ENCODE measurements around the gene WDR47. TPM values are rescaled to one million over a fixed set of nuclear protein-coding genes. Genes with fewer than 3 reads are reported as not detected.
"Not testable (repeated sequence)": the region's sequence is repeated elsewhere in the genome, so short reads cannot be mapped to it uniquely, and the experiment has no call there.

WDR47 gene
- total RNA-seq, 1 donor from 2014 or later, result 20.0 TPM

DNA sequence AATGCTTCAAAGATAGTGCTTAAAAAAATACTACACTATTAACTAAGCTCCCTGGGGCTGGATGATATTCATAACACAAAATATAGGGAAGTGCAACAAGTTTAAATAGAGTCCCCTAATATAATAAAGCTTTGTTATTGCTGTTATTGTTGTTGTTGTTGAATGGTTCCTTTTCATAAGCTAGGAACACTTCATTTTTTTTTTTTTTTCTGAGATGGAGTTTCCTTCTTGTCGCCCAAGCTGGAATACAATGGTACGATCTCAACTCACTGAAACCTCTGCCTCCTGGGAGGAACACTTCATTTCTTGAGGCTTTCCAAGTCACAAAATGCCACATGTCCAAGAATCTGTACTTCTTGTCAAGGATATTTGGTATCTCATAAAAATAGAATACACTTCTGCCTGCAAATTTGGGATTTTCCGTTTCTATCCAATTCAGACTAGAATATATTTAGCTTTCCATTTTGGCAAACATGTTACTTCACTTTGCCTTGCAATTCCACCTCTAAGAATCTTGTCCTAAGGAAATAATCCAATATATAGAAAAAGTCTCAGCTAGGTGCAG, 21.1 kb downstream of the WDR47 start:
- Histone ChIP-seq H3K27ac (replicated peaks) (no peak overlapping the region), H3K4me3 (no peak overlapping the region), H3K9me3 (replicated peaks) (peaks cover 14% of the 10 kb centered on the region), H3K27me3 (ENCODE audit: low read depth) (no peaks in the 10 kb centered on the region), H3K36me3 (peaks cover 36% of the 10 kb centered on the region), H3K4me1 (no peaks in the 10 kb centered on the region)
- intact Hi-C loops (cut with micrococcal nuclease), result no loop called here
- TF ChIP-seq, protein P1, sequence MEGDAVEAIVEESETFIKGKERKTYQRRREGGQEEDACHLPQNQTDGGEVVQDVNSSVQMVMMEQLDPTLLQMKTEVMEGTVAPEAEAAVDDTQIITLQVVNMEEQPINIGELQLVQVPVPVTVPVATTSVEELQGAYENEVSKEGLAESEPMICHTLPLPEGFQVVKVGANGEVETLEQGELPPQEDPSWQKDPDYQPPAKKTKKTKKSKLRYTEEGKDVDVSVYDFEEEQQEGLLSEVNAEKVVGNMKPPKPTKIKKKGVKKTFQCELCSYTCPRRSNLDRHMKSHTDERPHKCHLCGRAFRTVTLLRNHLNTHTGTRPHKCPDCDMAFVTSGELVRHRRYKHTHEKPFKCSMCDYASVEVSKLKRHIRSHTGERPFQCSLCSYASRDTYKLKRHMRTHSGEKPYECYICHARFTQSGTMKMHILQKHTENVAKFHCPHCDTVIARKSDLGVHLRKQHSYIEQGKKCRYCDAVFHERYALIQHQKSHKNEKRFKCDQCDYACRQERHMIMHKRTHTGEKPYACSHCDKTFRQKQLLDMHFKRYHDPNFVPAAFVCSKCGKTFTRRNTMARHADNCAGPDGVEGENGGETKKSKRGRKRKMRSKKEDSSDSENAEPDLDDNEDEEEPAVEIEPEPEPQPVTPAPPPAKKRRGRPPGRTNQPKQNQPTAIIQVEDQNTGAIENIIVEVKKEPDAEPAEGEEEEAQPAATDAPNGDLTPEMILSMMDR (IDR thresholded peaks at IDR 0.05; ENCODE audit: borderline replicate concordance), result no peak
- DNase-seq, result no peak

DNA sequence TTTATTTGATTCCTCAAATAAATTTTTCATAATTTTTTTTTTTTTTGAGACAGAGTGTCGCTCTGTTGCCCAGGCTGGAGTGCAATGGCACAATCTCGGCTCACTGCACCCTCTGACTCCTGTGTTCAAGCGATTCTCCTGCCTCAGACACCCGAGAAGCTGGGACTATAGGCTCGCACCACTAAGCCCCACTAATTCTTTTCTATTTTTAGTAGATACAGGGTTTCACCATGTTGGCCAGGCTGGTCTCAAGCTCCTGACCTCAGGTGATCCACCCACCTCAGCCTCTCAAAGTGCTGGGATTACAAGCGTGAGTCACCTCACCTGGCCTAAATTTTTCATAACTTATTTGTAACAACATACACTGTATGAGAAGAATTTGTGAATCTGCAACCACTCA, 24.2 kb downstream of the WDR47 start:
- peaks cover 56% of the 10 kb centered on the region for H3K36me3 ChIP-seq

DNA sequence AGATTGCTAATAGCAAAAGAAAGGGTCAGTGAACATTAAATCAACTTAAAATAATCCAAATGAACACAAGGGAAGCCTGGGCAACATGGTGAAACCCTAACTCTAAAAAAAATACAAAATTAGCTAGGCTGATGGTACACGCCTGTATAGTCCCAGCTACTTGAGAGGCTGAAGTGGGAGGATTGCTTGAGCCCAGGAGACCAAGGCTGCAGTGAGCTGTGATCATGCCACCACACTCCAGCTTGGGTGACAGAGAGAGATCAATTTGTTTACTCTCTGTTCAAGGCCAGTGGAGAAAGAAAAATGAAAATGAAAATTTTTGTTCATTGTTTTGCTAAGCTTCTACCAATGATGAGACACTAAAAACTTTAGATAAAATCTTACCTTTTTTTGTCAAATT, 24.8 kb downstream of the WDR47 start:
- Histone ChIP-seq H3K27ac (replicated peaks) (no peak overlapping the region), H3K36me3 (peaks cover 60% of the 10 kb centered on the region), H3K4me1 (no peaks in the 10 kb centered on the region), H3K9me3 (replicated peaks) (peaks cover 14% of the 10 kb centered on the region), H3K27me3 (ENCODE audit: low read depth) (no peaks in the 10 kb centered on the region), H3K4me3 (no peak overlapping the region)
- TF ChIP-seq, protein P1 (IDR thresholded peaks at IDR 0.05; ENCODE audit: borderline replicate concordance), result no peak
- DNase-seq, result no peak
- intact Hi-C loops (cut with micrococcal nuclease), result no loop called here

More for the DNA sequence above, 24.2 kb downstream of the WDR47 start:
- H3K4me3 ChIP-seq; DNase-seq; H3K4me1 ChIP-seq; intact Hi-C loops (cut with micrococcal nuclease); H3K27ac ChIP-seq (replicated peaks); H3K27me3 ChIP-seq (ENCODE audit: low read depth): not testable (repeated sequence)
- H3K9me3 ChIP-seq (replicated peaks), result peaks cover 14% of the 10 kb centered on the region

DNA sequence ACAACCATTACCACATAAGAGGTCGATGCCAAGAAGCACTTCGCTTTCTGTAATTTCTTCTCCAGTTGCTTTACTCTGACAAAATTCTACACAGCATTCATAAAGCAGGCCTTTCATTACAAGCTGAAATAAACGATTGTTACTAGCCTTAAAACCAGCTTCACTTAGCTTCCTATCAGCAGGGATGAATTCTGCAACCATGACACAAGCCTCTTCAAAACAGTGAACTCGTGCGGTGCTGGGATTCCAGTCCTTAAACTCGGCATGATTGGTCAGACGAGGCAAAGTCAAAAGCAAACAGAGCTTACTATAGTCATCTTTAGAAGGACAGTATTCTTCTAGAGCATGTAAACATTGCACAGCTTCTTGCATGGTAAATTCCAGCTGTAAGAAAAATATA, 30.6 kb downstream of the WDR47 start:
- Histone ChIP-seq H3K27me3 (ENCODE audit: low read depth) (no peaks in the 10 kb centered on the region), H3K4me1 (no peaks in the 10 kb centered on the region), H3K9me3 (replicated peaks) (peaks cover 1% of the 10 kb centered on the region), H3K4me3 (no peak overlapping the region), H3K27ac (replicated peaks) (no peak overlapping the region), H3K36me3 (peaks cover 80% of the 10 kb centered on the region)
- TF ChIP-seq, protein P1 (IDR thresholded peaks at IDR 0.05; ENCODE audit: borderline replicate concordance), result no peak
- no peak for DNase-seq
- intact Hi-C loops (cut with micrococcal nuclease), result no loop called here

DNA sequence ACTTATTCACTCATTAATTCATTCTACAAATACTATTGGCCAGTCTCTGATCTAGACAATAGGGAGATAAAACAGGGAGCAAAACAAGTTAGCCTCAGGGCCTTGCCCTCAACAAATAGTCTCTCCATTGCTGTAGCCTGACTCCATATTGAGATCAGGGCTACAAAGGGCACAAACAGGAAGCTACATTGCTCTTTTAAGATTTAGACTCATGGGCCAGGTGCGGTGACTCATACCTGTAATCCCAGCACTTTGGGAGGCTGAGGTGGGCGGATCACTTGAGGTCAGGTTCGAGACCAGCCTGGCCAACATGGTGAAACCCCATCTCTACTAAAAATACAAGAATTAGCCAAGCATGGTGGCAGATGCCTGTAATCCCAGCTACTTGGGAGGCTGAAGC, 45.3 kb downstream of the WDR47 start:
- H3K36me3 ChIP-seq, result peaks cover 75% of the 10 kb centered on the region
- DNase-seq, result not testable (repeated sequence)

DNA sequence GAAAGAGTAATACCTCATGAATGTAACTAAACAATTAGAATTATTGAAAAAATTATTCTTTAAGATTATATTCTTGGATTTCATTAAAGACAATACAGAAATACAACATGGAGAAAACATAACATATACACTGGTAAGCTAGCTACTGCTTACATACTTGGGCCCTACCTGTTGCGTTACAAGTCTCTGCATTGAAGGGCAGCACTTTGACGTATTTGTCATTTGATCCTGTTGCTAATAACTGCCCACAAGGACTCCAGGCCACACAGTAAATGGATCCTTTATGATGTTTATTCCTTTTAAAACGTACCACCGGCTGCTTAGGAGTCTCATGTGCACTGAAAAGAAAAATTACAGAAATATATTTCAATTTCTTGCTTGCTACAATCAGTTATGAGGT, 58.8 kb downstream of the WDR47 start:
- H3K27me3 ChIP-seq (ENCODE audit: low read depth), result no peaks in the 10 kb centered on the region
- no peaks in the 10 kb centered on the region for H3K9me3 ChIP-seq (replicated peaks)
- H3K36me3 ChIP-seq, result peaks cover 78% of the 10 kb centered on the region
- no peak for DNase-seq
- H3K4me3 ChIP-seq, result no peak overlapping the region
- intact Hi-C loops (cut with micrococcal nuclease), result no loop called here
- H3K27ac ChIP-seq (replicated peaks), result no peak overlapping the region
- no peaks in the 10 kb centered on the region for H3K4me1 ChIP-seq
- TF ChIP-seq, protein P1 (IDR thresholded peaks at IDR 0.05; ENCODE audit: borderline replicate concordance), result no peak

More for the DNA sequence above, 45.3 kb downstream of the WDR47 start:
- H3K4me3 ChIP-seq; H3K27ac ChIP-seq (replicated peaks); intact Hi-C loops (cut with micrococcal nuclease); H3K27me3 ChIP-seq (ENCODE audit: low read depth); H3K4me1 ChIP-seq: not testable (repeated sequence)
- H3K9me3 ChIP-seq (replicated peaks), result peaks cover 14% of the 10 kb centered on the region

All from left ventricle myocardium inferior (tissue), 1 donor.